Measurements from ENCODE around the gene CLPX. TPM values are rescaled to one million over a fixed set of nuclear protein-coding genes. Genes with fewer than 3 reads are reported as not detected.

The CLPX gene
- total RNA-seq, 4 donors from 2014 or later = 12.0 to 72.2 (median 57.4) TPM

DNA sequence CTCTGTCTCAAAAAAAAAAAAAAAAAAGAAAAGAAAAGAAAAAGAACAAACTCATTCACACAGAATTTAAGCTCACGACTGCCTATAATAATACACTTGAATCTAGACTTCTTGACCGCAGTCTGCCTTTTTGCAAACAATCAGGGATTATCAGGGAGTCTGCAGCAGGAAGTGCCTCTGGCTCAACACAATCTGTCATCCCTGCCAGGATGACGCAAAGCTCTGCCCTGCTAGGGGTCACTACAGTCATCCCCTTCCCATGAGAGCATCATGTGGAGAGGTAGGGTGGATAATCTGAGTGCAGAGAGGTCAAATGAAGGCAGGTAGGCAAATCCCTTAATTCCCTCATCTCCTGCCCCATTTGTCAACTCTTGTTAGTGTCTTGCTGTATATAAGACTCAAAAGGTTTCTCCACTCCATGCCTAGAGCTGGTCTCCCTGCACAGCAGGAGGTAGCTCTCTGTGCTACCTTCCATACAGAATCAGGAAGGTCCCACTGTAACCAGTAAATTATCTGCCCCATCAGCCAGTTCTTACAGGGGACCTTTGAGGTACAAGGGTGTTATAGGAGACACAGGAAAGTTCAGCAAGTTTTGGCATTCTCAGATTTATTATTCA, 74.4 kb downstream of the CLPX start:
- Histone ChIP-seq H3K27ac (no peak overlapping the region), H3K4me1 (no peaks in the 10 kb centered on the region), H3K27me3 (no peaks in the 10 kb centered on the region), H3K36me3 (no peaks in the 10 kb centered on the region), H3K9me3 (no peaks in the 10 kb centered on the region), H3K4me3 (no peak overlapping the region)
- in situ Hi-C loops (cut with MboI; ENCODE audit: low pct_ligation_motif_present in 1 of 4, low pct_unique_long_range_greater_than_20kb in 1 of 4, low sequenced_read_pairs in 3 of 4) (no loop called here), intact Hi-C loops (cut with DNase I; ENCODE audit: low total_unique reads) (no loop called here)
- TF ChIP-seq POLR2A (IDR thresholded peaks at IDR 0.05) = no peak
- no peak for TF ChIP-seq CTCF (IDR thresholded peaks at IDR 0.05)
- TF ChIP-seq EP300 (IDR thresholded peaks at IDR 0.05; ENCODE audit: low read depth) = no peak
- no peak for DNase-seq
- 80 to 81% methylated on average over 2 to 3 of the region's 3 CpGs for WGBS, 2 donors (ENCODE audit: low coverage in 1 of 2)

DNA sequence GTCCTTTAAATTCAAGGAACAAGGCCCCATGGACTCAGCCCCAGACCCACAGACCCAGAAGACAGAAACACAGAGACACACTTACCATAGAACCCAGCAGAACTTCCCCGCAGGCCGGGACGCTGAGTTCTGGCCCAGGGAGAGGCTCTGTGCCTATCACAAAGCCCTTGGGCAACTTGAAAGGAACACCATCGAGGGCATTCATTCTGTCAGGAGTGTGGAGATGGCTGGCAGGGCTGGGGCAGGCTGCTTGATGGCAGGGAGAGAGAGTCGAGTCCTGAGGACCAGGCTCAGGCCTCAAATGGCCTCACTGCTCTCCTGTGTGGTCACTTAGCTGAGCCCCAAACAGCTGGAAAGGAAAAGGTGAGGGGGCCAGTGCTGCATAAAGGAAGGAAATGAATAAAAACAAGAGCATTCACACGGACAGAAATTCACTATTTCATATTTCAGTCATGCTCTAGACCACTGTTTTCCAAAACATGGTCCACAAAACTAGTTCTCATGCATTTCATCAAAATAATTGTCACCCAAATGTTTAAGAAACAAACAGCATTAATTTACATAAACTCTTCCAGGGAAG, 79.0 kb downstream of the CLPX start:
- H3K4me1 ChIP-seq = peaks cover 0 to 4% (median 4%) of the 10 kb centered on the region in 4 donors
- H3K9me3 ChIP-seq = no peaks in the 10 kb centered on the region
- H3K36me3 ChIP-seq = no peaks in the 10 kb centered on the region
- H3K27me3 ChIP-seq = no peaks in the 10 kb centered on the region
- no peak for TF ChIP-seq EP300 (IDR thresholded peaks at IDR 0.05; ENCODE audit: low read depth)
- TF ChIP-seq POLR2A (IDR thresholded peaks at IDR 0.05) = no peak
- TF ChIP-seq CTCF (IDR thresholded peaks at IDR 0.05) = no peak
- TF ChIP-seq POLR2AphosphoS5 (IDR thresholded peaks at IDR 0.05) = no peak
- intact Hi-C loops (cut with DNase I; ENCODE audit: low total_unique reads) = no loop called here
- WGBS, 2 donors (ENCODE audit: low coverage in 1 of 2) = 70 to 84% methylated on average over 1 to 6 of the region's 6 CpGs
- in situ Hi-C loops (cut with MboI; ENCODE audit: low pct_ligation_motif_present in 1 of 4, low pct_unique_long_range_greater_than_20kb in 1 of 4, low sequenced_read_pairs in 3 of 4) = no loop called here
- no peak overlapping the region for H3K27ac ChIP-seq
- no peak overlapping the region for H3K4me3 ChIP-seq
- no peak for DNase-seq

- WGBS, 2 donors (ENCODE audit: low coverage in 1 of 2) = 92 to 97% methylated on average over 4 to 5 of the region's 5 CpGs
- in situ Hi-C loops (cut with MboI; ENCODE audit: low pct_ligation_motif_present in 1 of 4, low pct_unique_long_range_greater_than_20kb in 1 of 4, low sequenced_read_pairs in 3 of 4) (no loop called here), intact Hi-C loops (cut with DNase I; ENCODE audit: low total_unique reads) (no loop called here)
- Histone ChIP-seq H3K36me3 (no peaks in the 10 kb centered on the region), H3K27ac (no peak overlapping the region), H3K4me3 (no peak overlapping the region), H3K9me3 (no peaks in the 10 kb centered on the region), H3K4me1 (peaks cover 0 to 11% (median 10%) of the 10 kb centered on the region in 4 donors), H3K27me3 (no peaks in the 10 kb centered on the region)
- DNase-seq = no peak
- TF ChIP-seq CTCF (IDR thresholded peaks at IDR 0.05) = no peak
Observed at GRCh38 chr15:65105038-65105437, 80.1 kb downstream of the CLPX start.

GRCh38 chr15:65102912-65103311, 82.2 kb downstream of the CLPX start:
- Histone ChIP-seq H3K4me1 (peaks cover 0 to 11% (median 10%) of the 10 kb centered on the region in 4 donors), H3K4me3 (no peak overlapping the region), H3K27me3 (no peaks in the 10 kb centered on the region), H3K27ac (no peak overlapping the region), H3K9me3 (no peaks in the 10 kb centered on the region), H3K36me3 (no peaks in the 10 kb centered on the region)
- DNase-seq = no peak
- in situ Hi-C loops (cut with MboI; ENCODE audit: low pct_ligation_motif_present in 1 of 4, low pct_unique_long_range_greater_than_20kb in 1 of 4, low sequenced_read_pairs in 3 of 4) = no loop called here
- TF ChIP-seq CTCF (IDR thresholded peaks at IDR 0.05) = no peak
- no peak for TF ChIP-seq POLR2A (IDR thresholded peaks at IDR 0.05)
- no peak for TF ChIP-seq EP300 (IDR thresholded peaks at IDR 0.05; ENCODE audit: low read depth)
- no peak for TF ChIP-seq POLR2AphosphoS5 (IDR thresholded peaks at IDR 0.05)
- intact Hi-C loops (cut with DNase I; ENCODE audit: low total_unique reads) = loop anchor here (1.0 kb wide), 1 partner anchor 55 kb away; no protein-coding TSS in a partner anchor
- WGBS, 2 donors (ENCODE audit: low coverage in 1 of 2) = 97 to 100% methylated on average over 1 to 3 of the region's 3 CpGs

All from transverse colon (tissue), 4 donors.